ENCODE data around the gene RNASE11. TPM values are rescaled to one million over a fixed set of nuclear protein-coding genes. Genes with fewer than 3 reads are reported as not detected.

RNASE11 gene
- total and polyA plus RNA-seq, 10 of the 15 experiments (the other 5 are each of a cell fraction or from before 2014, with no cell fraction given) = not detected

DNA sequence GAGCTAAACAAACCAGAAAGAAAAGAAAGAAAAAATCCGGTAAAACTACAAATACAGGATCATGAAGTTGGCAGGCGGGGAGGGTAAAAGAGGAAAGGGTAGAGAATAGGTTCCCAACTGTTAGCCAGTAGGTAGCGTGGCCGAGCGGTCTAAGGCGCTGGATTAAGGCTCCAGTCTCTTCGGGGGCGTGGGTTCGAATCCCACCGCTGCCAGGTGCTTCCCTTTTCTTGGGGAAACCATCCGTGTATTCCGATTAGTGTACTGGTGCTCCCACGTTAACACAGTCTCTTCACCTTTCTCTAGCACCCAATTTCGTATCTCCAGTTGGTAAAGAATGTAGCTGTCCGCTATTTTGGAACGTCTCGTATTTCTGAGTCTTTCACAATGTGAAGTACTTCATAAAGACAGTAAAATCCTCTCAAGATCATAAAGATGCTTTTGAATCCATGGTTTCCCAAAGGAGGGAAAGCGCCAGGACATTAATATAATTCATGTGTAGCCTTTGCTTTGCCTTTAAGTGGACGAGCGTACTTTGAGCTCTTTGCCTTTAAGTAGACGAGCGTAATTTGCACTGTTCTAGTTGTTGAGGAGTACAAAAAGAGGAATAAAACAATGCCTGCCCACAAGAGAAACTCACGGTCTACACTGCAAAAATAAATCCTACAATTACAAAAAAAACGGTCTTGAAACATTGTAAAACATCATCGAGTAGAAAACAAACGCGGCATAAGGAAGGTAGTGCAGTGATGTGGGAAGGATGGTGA is 22.4 kb upstream of the RNASE11 start (continued):
- TF ChIP-seq, protein P1, sequence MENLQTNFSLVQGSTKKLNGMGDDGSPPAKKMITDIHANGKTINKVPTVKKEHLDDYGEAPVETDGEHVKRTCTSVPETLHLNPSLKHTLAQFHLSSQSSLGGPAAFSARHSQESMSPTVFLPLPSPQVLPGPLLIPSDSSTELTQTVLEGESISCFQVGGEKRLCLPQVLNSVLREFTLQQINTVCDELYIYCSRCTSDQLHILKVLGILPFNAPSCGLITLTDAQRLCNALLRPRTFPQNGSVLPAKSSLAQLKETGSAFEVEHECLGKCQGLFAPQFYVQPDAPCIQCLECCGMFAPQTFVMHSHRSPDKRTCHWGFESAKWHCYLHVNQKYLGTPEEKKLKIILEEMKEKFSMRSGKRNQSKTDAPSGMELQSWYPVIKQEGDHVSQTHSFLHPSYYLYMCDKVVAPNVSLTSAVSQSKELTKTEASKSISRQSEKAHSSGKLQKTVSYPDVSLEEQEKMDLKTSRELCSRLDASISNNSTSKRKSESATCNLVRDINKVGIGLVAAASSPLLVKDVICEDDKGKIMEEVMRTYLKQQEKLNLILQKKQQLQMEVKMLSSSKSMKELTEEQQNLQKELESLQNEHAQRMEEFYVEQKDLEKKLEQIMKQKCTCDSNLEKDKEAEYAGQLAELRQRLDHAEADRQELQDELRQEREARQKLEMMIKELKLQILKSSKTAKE (IDR thresholded peaks at IDR 0.05; ENCODE audit: low read depth, poor library complexity, severe bottlenecking) = peak; percentile 13
- TF ChIP-seq EP300 (IDR thresholded peaks at IDR 0.05; ENCODE audit: borderline replicate concordance in 1 of 2, control insufficient read depth in 1 of 2, low read depth in 2 of 2, low read length in 2 of 2) = peak in 1 of 2 experiments; percentile 77; a peak in 1 of 4 replicates
- TF ChIP-seq MXI1 (IDR thresholded peaks at IDR 0.05; ENCODE audit: low read depth, low read length) = no peak
- no peak for TF ChIP-seq NFIC (IDR thresholded peaks at IDR 0.05; ENCODE audit: low read depth, low read length)
- TF ChIP-seq, protein P2, sequence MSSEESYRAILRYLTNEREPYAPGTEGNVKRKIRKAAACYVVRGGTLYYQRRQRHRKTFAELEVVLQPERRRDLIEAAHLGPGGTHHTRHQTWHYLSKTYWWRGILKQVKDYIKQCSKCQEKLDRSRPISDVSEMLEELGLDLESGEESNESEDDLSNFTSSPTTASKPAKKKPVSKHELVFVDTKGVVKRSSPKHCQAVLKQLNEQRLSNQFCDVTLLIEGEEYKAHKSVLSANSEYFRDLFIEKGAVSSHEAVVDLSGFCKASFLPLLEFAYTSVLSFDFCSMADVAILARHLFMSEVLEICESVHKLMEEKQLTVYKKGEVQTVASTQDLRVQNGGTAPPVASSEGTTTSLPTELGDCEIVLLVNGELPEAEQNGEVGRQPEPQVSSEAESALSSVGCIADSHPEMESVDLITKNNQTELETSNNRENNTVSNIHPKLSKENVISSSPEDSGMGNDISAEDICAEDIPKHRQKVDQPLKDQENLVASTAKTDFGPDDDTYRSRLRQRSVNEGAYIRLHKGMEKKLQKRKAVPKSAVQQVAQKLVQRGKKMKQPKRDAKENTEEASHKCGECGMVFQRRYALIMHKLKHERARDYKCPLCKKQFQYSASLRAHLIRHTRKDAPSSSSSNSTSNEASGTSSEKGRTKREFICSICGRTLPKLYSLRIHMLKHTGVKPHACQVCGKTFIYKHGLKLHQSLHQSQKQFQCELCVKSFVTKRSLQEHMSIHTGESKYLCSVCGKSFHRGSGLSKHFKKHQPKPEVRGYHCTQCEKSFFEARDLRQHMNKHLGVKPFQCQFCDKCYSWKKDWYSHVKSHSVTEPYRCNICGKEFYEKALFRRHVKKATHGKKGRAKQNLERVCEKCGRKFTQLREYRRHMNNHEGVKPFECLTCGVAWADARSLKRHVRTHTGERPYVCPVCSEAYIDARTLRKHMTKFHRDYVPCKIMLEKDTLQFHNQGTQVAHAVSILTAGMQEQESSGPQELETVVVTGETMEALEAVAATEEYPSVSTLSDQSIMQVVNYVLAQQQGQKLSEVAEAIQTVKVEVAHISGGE (CRISPR knock-in tag; IDR thresholded peaks at IDR 0.05) = no peak
- TF ChIP-seq, protein P3, sequence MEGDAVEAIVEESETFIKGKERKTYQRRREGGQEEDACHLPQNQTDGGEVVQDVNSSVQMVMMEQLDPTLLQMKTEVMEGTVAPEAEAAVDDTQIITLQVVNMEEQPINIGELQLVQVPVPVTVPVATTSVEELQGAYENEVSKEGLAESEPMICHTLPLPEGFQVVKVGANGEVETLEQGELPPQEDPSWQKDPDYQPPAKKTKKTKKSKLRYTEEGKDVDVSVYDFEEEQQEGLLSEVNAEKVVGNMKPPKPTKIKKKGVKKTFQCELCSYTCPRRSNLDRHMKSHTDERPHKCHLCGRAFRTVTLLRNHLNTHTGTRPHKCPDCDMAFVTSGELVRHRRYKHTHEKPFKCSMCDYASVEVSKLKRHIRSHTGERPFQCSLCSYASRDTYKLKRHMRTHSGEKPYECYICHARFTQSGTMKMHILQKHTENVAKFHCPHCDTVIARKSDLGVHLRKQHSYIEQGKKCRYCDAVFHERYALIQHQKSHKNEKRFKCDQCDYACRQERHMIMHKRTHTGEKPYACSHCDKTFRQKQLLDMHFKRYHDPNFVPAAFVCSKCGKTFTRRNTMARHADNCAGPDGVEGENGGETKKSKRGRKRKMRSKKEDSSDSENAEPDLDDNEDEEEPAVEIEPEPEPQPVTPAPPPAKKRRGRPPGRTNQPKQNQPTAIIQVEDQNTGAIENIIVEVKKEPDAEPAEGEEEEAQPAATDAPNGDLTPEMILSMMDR (IDR thresholded peaks at IDR 0.05 in 2 of 3, conservative IDR thresholded peaks at IDR 0.05 in 1 of 3; ENCODE audit: control insufficient read depth in 2 of 3, extremely low read depth in 1 of 3, insufficient read depth in 1 of 3, low read depth in 3 of 3, low read length in 3 of 3) = no peak
- TF ChIP-seq NBN (IDR thresholded peaks at IDR 0.05) = 0 out of 2 replicates have a peak, but pooled peaks have one; percentile 4
- peak; percentile 54; the same call in 1 of the 2 replicates for TF ChIP-seq ZNF217 (IDR thresholded peaks at IDR 0.05)
- peak; percentile 49; the same call in 1 of the 2 replicates for TF ChIP-seq SMARCA5 (IDR thresholded peaks at IDR 0.05)
- TF ChIP-seq GABPA (IDR thresholded peaks at IDR 0.05; ENCODE audit: low read depth) = peak; percentile 42; the same call in 1 of the 2 replicates
- TF ChIP-seq, protein P4, sequence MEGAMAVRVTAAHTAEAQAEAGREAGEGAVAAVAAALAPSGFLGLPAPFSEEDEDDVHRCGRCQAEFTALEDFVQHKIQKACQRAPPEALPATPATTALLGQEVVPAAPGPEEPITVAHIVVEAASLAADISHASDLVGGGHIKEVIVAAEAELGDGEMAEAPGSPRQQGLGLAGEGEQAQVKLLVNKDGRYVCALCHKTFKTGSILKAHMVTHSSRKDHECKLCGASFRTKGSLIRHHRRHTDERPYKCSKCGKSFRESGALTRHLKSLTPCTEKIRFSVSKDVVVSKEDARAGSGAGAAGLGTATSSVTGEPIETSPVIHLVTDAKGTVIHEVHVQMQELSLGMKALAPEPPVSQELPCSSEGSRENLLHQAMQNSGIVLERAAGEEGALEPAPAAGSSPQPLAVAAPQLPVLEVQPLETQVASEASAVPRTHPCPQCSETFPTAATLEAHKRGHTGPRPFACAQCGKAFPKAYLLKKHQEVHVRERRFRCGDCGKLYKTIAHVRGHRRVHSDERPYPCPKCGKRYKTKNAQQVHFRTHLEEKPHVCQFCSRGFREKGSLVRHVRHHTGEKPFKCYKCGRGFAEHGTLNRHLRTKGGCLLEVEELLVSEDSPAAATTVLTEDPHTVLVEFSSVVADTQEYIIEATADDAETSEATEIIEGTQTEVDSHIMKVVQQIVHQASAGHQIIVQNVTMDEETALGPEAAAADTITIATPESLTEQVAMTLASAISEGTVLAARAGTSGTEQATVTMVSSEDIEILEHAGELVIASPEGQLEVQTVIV (IDR thresholded peaks at IDR 0.05; ENCODE audit: borderline replicate concordance, partially characterized antibody) = no peak
- TF ChIP-seq CHD1 (IDR thresholded peaks at IDR 0.05; ENCODE audit: low read depth, low read length) = no peak
- TF ChIP-seq, protein P5, sequence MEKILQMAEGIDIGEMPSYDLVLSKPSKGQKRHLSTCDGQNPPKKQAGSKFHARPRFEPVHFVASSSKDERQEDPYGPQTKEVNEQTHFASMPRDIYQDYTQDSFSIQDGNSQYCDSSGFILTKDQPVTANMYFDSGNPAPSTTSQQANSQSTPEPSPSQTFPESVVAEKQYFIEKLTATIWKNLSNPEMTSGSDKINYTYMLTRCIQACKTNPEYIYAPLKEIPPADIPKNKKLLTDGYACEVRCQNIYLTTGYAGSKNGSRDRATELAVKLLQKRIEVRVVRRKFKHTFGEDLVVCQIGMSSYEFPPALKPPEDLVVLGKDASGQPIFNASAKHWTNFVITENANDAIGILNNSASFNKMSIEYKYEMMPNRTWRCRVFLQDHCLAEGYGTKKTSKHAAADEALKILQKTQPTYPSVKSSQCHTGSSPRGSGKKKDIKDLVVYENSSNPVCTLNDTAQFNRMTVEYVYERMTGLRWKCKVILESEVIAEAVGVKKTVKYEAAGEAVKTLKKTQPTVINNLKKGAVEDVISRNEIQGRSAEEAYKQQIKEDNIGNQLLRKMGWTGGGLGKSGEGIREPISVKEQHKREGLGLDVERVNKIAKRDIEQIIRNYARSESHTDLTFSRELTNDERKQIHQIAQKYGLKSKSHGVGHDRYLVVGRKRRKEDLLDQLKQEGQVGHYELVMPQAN (conservative IDR thresholded peaks at IDR 0.05) = no peak
- TF ChIP-seq SMAD5 (IDR thresholded peaks at IDR 0.05; ENCODE audit: low read depth) = no peak
- no peak for TF ChIP-seq PAX5 (IDR thresholded peaks at IDR 0.05; ENCODE audit: borderline replicate concordance, low read depth, low read length)
- no peak for TF ChIP-seq NRF1 (conservative IDR thresholded peaks at IDR 0.05; ENCODE audit: low read depth, low read length)
